K562 (cell line): Measurements from ENCODE around the gene CCDC87. TPM values are rescaled to one million over a fixed set of nuclear protein-coding genes. Genes with fewer than 3 reads are reported as not detected.

Experiments
- BACH1 ChIP-seq: fragments of 200-800 bp; sonication (Bioruptor generic); IDR thresholded peaks from 2 replicates; pipeline ENCODE4 v1.6.1; 2016; ENCODE audit warnings: missing genetic modification characterization, missing compliant biosample characterization
- ELK1 ChIP-seq: sonication (generic); formaldehyde crosslinking; IDR thresholded peaks from 2 replicates; pipeline ENCODE4 v1.8.1; 2022; ENCODE audit warnings: missing genetic modification reagents
- GABPB1 ChIP-seq: sonication (generic); formaldehyde crosslinking; IDR thresholded peaks from 2 replicates; pipeline ENCODE4 v1.8.0; 2022; ENCODE audit warnings: mild to moderate bottlenecking, missing genetic modification reagents
- HDAC2 ChIP-seq: fragments of 450-650 bp; IDR thresholded peaks from 2 replicates; pipeline ENCODE4 v1.6.1; 2016; ENCODE audit warnings: mild to moderate bottlenecking
- MCM7 ChIP-seq, 2 experiments: fragments of 450-650 bp; IDR thresholded peaks; 2 replicates each; pipeline ENCODE4 v1.6.1; 2016 to 2018
- TRIM25 ChIP-seq: fragments of 450-650 bp; IDR thresholded peaks from 2 replicates; pipeline ENCODE4 v1.7.0; 2016; ENCODE audit warnings: borderline replicate concordance
- ZBTB2 ChIP-seq: fragments of 450-650 bp; IDR thresholded peaks from 2 replicates; pipeline ENCODE4 v1.6.1; 2016; ENCODE audit warnings: antibody characterized with exemption
- ZNF57 ChIP-seq: fragments of 450-650 bp; formaldehyde crosslinking; IDR thresholded peaks from 2 replicates; pipeline ENCODE4 v1.4.0; 2020; ENCODE audit warnings: mild to moderate bottlenecking, moderate library complexity
- ZNF766 ChIP-seq: fragments of 200-800 bp; sonication (Bioruptor generic); conservative IDR thresholded peaks from 2 replicates; pipeline ENCODE4 v1.6.1; 2016; ENCODE audit warnings: missing genetic modification characterization, missing compliant biosample characterization
- polyA plus RNA-seq, 8 experiments: library from polyadenylated mRNA; depleted of rRNA in 4 of 8; stranded (reverse) in 5 of 8; unstranded in 3 of 8; fragments of >200 nt; fragmentation: Nextera tagmentation in 2 of 8; fragmentation: Illumina TruSeq in 1 of 8; extraction: Ambion mirVana in 2 of 8; extraction: Trizol in 1 of 8; gene quantifications; 2 replicates each; pipeline versions ENCODE4 v1.2.1 to v1.2.3, GENCODE V29; 2011 to 2014; ENCODE audit warnings: inconsistent platforms in 1 of 8, missing spikeins in 1 of 8
- total RNA-seq, 7 experiments: library from RNA; depleted of rRNA in 6 of 7; stranded (reverse); fragments of >200 nt in 6 of 7; fragmentation: Illumina TruSeq in 2 of 7; extraction: Trizol in 2 of 7; gene quantifications; 2 replicates each; pipeline versions ENCODE4 v1.2.1 to v1.2.3, GENCODE V29; 2011 to 2021; ENCODE audit warnings: low replicate concordance in 1 of 7
- TF ChIP-seq, protein P1 (sequence below): fragments of 250-450 bp; sonication (Bioruptor Pico); IDR thresholded peaks from 2 replicates; pipeline ENCODE4 v1.5.0; 2021
- TF ChIP-seq, protein P2 (sequence below): fragments of 250-450 bp; sonication (Bioruptor Pico); IDR thresholded peaks from 2 replicates; pipeline ENCODE4 v1.8.0; 2022; ENCODE audit warnings: inconsistent platforms, mild to moderate bottlenecking, moderate library complexity, borderline replicate concordance

Gene CCDC87
- total and polyA plus RNA-seq, 9 of the 15 experiments (the other 6 are each of a cell fraction or from before 2014, with no cell fraction given), result 0.03 to 0.44 (median 0.15) TPM; not detected in 1

GRCh38 chr11:66592457-66593302 lies at the start of gene CCDC87, which contains the start of gene CCS (continued):
- TF ChIP-seq, protein P1, sequence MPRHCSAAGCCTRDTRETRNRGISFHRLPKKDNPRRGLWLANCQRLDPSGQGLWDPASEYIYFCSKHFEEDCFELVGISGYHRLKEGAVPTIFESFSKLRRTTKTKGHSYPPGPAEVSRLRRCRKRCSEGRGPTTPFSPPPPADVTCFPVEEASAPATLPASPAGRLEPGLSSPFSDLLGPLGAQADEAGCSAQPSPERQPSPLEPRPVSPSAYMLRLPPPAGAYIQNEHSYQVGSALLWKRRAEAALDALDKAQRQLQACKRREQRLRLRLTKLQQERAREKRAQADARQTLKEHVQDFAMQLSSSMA (CRISPR knock-in tag), result no peak
- TF ChIP-seq TRIM25, result no peak
- no peak for TF ChIP-seq BACH1 (tag)
- no peak for TF ChIP-seq ELK1 (CRISPR knock-in tag)
- TF ChIP-seq ZNF766, result no peak
- TF ChIP-seq, protein P2, sequence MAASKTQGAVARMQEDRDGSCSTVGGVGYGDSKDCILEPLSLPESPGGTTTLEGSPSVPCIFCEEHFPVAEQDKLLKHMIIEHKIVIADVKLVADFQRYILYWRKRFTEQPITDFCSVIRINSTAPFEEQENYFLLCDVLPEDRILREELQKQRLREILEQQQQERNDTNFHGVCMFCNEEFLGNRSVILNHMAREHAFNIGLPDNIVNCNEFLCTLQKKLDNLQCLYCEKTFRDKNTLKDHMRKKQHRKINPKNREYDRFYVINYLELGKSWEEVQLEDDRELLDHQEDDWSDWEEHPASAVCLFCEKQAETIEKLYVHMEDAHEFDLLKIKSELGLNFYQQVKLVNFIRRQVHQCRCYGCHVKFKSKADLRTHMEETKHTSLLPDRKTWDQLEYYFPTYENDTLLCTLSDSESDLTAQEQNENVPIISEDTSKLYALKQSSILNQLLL (CRISPR knock-in tag), result no peak
- TF ChIP-seq ZNF57 (CRISPR knock-in tag), result no peak
- TF ChIP-seq GABPB1 (CRISPR knock-in tag), result peak; percentile 65
- peak; percentile 83 for TF ChIP-seq HDAC2
- TF ChIP-seq ZBTB2, result peak; percentile 95
- no peak for TF ChIP-seq MCM7 (IDR thresholded peaks at IDR 0.05)
